A549 (cell line): ENCODE results near the gene PRKD3. TPM values are rescaled to one million over a fixed set of nuclear protein-coding genes. Genes with fewer than 3 reads are reported as not detected.

ENCODE experiments used
- ATAC-seq, 2 experiments: fragments of 200-7000 bp in 1 of 2; fragments of >200 bp in 1 of 2; cut with Nextera tagmentation in 1 of 2; cut with Tn5 transposase in 1 of 2; 3 replicates each; pipeline versions ENCODE4 v1.8.0 to v1.9.1; 2018 to 2020; ENCODE audit warnings: mild to moderate bottlenecking in 1 of 2, moderate library complexity in 1 of 2
- CTCF ChIA-PET: fragments of 300-600 bp; sonication (Branson Sonifier 250); formaldehyde crosslinking; extraction: SDS; loops from one replicate; lab custom pipeline; 2021; ENCODE audit warnings: antibody characterized with exemption, inconsistent platforms; lab: Yijun Ruan, JAX
- POLR2A ChIA-PET: fragments of 350-600 bp; formaldehyde crosslinking; extraction: SDS; loops from one replicate; lab custom pipeline; 2021; ENCODE audit warnings: antibody characterized with exemption, inconsistent platforms; lab: Yijun Ruan, JAX
- DNase-seq, 2 experiments: peaks; one replicate each; pipeline versions ENCODE4 v3.0.0 to v3.0.0-alpha.2; 2011 to 2016; ENCODE audit warnings: low read depth in 1 of 2, low spot score in 1 of 2
- FAIRE-seq: peaks from 2 replicates; lab custom pipeline; 2011; peaks lifted over from hg19 to GRCh38; lab: Jason Lieb, UNC
- H3K27ac ChIP-seq, 2 experiments: fragments of >200 bp; sonication (Bioruptor Twin); formaldehyde crosslinking; 3 replicates each; pipeline ENCODE4 v1.5.1; 2016 to 2017
- H3K4me1 ChIP-seq: fragments of >200 bp; sonication (Bioruptor Twin); formaldehyde crosslinking; 3 replicates; pipeline ENCODE4 v1.6.1; 2016
- H3K4me2 ChIP-seq: fragments of >200 bp; sonication (Bioruptor Twin); formaldehyde crosslinking; 3 replicates; pipeline ENCODE4 v1.6.1; 2016
- H3K4me3 ChIP-seq: fragments of >200 bp; sonication (Bioruptor Twin); formaldehyde crosslinking; 3 replicates; pipeline ENCODE4 v1.5.1; 2016
- H3K9me3 ChIP-seq: fragments of >200 bp; sonication (Bioruptor Twin); formaldehyde crosslinking; 3 replicates; pipeline ENCODE4 v1.6.1; 2016
- BCL3 ChIP-seq: fragments of >200 bp; sonication (Bioruptor Twin); formaldehyde crosslinking; IDR thresholded peaks from 3 replicates; pipeline ENCODE4 v1.6.1; 2016
- CBX8 ChIP-seq: fragments of 200-600 bp; sonication (generic); IDR thresholded peaks from 2 replicates; pipeline ENCODE4 v1.6.1; 2016
- CEBPB ChIP-seq, 2 experiments: fragments of >200 bp in 1 of 2; sonication (Bioruptor Twin) in 1 of 2; formaldehyde crosslinking in 1 of 2; IDR thresholded peaks; 2 replicates each; pipeline ENCODE4 v1.6.1; 2012 to 2016
- CHD4 ChIP-seq: fragments of 200-600 bp; sonication (generic); IDR thresholded peaks from 2 replicates; pipeline ENCODE4 v1.6.1; 2016; ENCODE audit warnings: antibody characterized with exemption, mild to moderate bottlenecking, borderline replicate concordance
- EP300 ChIP-seq, 2 experiments: fragments of >200 bp; sonication (Bioruptor Twin); formaldehyde crosslinking; IDR thresholded peaks; 2 replicates in 1 of 2; 3 replicates in 1 of 2; pipeline ENCODE4 v1.6.1; 2016 to 2017
- FOSB ChIP-seq: fragments of 250-450 bp; sonication (Bioruptor Pico); IDR thresholded peaks from 2 replicates; pipeline ENCODE4 v1.5.0; 2020; ENCODE audit warnings: mild to moderate bottlenecking, moderate library complexity
- FOSL2 ChIP-seq, 2 experiments: fragments of 450-650 bp in 1 of 2; fragments of >200 bp in 1 of 2; sonication (Bioruptor Twin) in 1 of 2; formaldehyde crosslinking; IDR thresholded peaks; 2 replicates each; pipeline versions ENCODE4 v1.5.0 to v1.6.1; 2016 to 2020; ENCODE audit warnings: mild to moderate bottlenecking in 1 of 2, moderate library complexity in 1 of 2
- HDAC2 ChIP-seq: fragments of 200-600 bp; sonication (generic); IDR thresholded peaks from 2 replicates; pipeline ENCODE4 v1.6.1; 2016
- HES2 ChIP-seq: fragments of >200 bp; sonication (Bioruptor Twin); formaldehyde crosslinking; IDR thresholded peaks from 2 replicates; pipeline ENCODE4 v1.6.1; 2016
- HOXB13 ChIP-seq: fragments of 250-450 bp; sonication (Bioruptor Pico); IDR thresholded peaks from 2 replicates; pipeline ENCODE4 v1.5.0; 2020; ENCODE audit warnings: low read depth, mild to moderate bottlenecking, moderate library complexity
- KDM5A ChIP-seq: fragments of 200-600 bp; sonication (generic); IDR thresholded peaks from 2 replicates; pipeline ENCODE4 v1.6.1; 2016; ENCODE audit warnings: antibody characterized with exemption, mild to moderate bottlenecking
- MAFK ChIP-seq: fragments of 450-650 bp; IDR thresholded peaks from 2 replicates; pipeline ENCODE4 v1.6.1; 2014; ENCODE audit not compliant: partially characterized antibody
- MAX ChIP-seq: IDR thresholded peaks from 2 replicates; pipeline ENCODE4 v1.6.1; 2012
- MAZ ChIP-seq: fragments of 150-350 bp; IDR thresholded peaks from 2 replicates; pipeline ENCODE4 v1.6.1; 2014; ENCODE audit warnings: antibody characterized with exemption, low read depth, low read length, borderline replicate concordance
- NFE2L2 ChIP-seq: fragments of 150-350 bp; conservative IDR thresholded peaks from 2 replicates; pipeline ENCODE4 v1.6.1; 2014; ENCODE audit warnings: low read length
- PBX3 ChIP-seq: IDR thresholded peaks from 2 replicates; pipeline ENCODE4 v1.6.1; 2012
- POLR2A ChIP-seq: IDR thresholded peaks from 2 replicates; pipeline ENCODE4 v1.6.1; 2012; ENCODE audit warnings: mild to moderate bottlenecking, low read length
- RARB ChIP-seq: fragments of 250-450 bp; sonication (Bioruptor Pico); IDR thresholded peaks from 2 replicates; pipeline ENCODE4 v1.8.0; 2021; ENCODE audit warnings: mild to moderate bottlenecking, moderate library complexity
- RNF2 ChIP-seq: fragments of 200-600 bp; sonication (generic); IDR thresholded peaks from 2 replicates; pipeline ENCODE4 v1.6.1; 2016; ENCODE audit warnings: low read depth, mild to moderate bottlenecking, antibody characterized with exemption, moderate library complexity, borderline replicate concordance
- USF2 ChIP-seq: fragments of 450-650 bp; IDR thresholded peaks from 2 replicates; pipeline ENCODE4 v1.6.1; 2014; ENCODE audit warnings: antibody characterized with exemption
- ZNF302 ChIP-seq: fragments of 250-450 bp; sonication (Bioruptor Pico); IDR thresholded peaks from 2 replicates; pipeline ENCODE4 v1.9.0; 2021; ENCODE audit warnings: inconsistent platforms, mild to moderate bottlenecking, moderate library complexity
- ZSCAN20 ChIP-seq: fragments of 250-450 bp; sonication (Bioruptor Pico); IDR thresholded peaks from 2 replicates; pipeline ENCODE4 v1.8.0; 2022; ENCODE audit warnings: mild to moderate bottlenecking, moderate library complexity
- WGBS: methylation state at CpG from one replicate; pipeline ENCODE4 v1.1.6; 2017; ENCODE audit errors: missing lambda C conversion rate; 5-methylcytosine and 5-hydroxymethylcytosine counted together
- polyA plus RNA-seq, 4 experiments: library from polyadenylated mRNA; depleted of rRNA in 3 of 4; stranded (reverse); fragments of >200 nt; fragmentation: RNase III in 1 of 4; extraction: RNeasy Plus Mini Kit Qiagen cat#74134 plus additional on column Dnase treatment in 1 of 4; gene quantifications; 2 replicates in 3 of 4; 3 replicates in 1 of 4; pipeline ENCODE4 v1.2.3, GENCODE V29; 2011 to 2017
- TF ChIP-seq, protein P1 (sequence below): fragments of 250-450 bp; sonication (Bioruptor Pico); IDR thresholded peaks from 2 replicates; pipeline ENCODE4 v1.5.0; 2020; ENCODE audit warnings: low read depth, mild to moderate bottlenecking, moderate library complexity
- TF ChIP-seq, protein P2 (sequence below): fragments of 250-450 bp; sonication (Bioruptor Pico); IDR thresholded peaks from 2 replicates; pipeline ENCODE4 v1.5.0; 2021; ENCODE audit warnings: mild to moderate bottlenecking, moderate library complexity, borderline replicate concordance
- TF ChIP-seq, protein P3 (sequence below): fragments of >200 bp; sonication (Bioruptor Twin); formaldehyde crosslinking; IDR thresholded peaks from 3 replicates; pipeline ENCODE4 v1.5.1; 2016

PRKD3 gene
- polyA plus RNA-seq, 2 of the 4 experiments (the other 2 are of a cell fraction): 18.2 to 28.9 TPM

- ChIA-PET CTCF (interaction anchor here (1.0 kb wide), 1 partner anchor 34 kb away, joined by 3 read pairs; no protein-coding TSS in a partner anchor), POLR2A (no interaction called here)
- Histone ChIP-seq H3K27ac (no peak overlapping the region), H3K4me3 (no peak overlapping the region), H3K4me2 (no peak overlapping the region), H3K4me1 (peaks cover 9% of the 10 kb centered on the region), H3K9me3 (no peaks in the 10 kb centered on the region)
- FAIRE-seq (no peak), ATAC-seq (no peak), DNase-seq (no peak)
- no peak for TF ChIP-seq USF2
- TF ChIP-seq FOSL2 (IDR thresholded peaks at IDR 0.05): no peak
- no peak for TF ChIP-seq FOSL2 (CRISPR knock-in tag; IDR thresholded peaks at IDR 0.05)
- TF ChIP-seq MAFK: no peak
- TF ChIP-seq KDM5A: no peak
- TF ChIP-seq MAZ: no peak
- TF ChIP-seq BCL3: no peak
- TF ChIP-seq, protein P1, sequence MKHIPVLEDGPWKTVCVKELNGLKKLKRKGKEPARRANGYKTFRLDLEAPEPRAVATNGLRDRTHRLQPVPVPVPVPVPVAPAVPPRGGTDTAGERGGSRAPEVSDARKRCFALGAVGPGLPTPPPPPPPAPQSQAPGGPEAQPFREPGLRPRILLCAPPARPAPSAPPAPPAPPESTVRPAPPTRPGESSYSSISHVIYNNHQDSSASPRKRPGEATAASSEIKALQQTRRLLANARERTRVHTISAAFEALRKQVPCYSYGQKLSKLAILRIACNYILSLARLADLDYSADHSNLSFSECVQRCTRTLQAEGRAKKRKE (CRISPR knock-in tag): no peak
- TF ChIP-seq MAX: no peak
- TF ChIP-seq FOSB (CRISPR knock-in tag): no peak
- no peak for TF ChIP-seq POLR2A
- no peak for TF ChIP-seq EP300 (IDR thresholded peaks at IDR 0.05)
- TF ChIP-seq CEBPB (IDR thresholded peaks at IDR 0.05): no peak
- no peak for TF ChIP-seq RARB (CRISPR knock-in tag)
- TF ChIP-seq ZNF302 (CRISPR knock-in tag): no peak
- WGBS: 87% methylated on average over 4 of the region's 4 CpGs
These were observed 3.5 kb downstream of the PRKD3 start for GRCh38 chr2:37321029-37321682.

- no peaks in the 10 kb centered on the region for H3K9me3 ChIP-seq
- FAIRE-seq: no peak
- WGBS: 93% methylated on average over 12 of the region's 12 CpGs
- no peak overlapping the region for H3K4me3 ChIP-seq
- H3K4me2 ChIP-seq: no peak overlapping the region
- peaks cover 9% of the 10 kb centered on the region for H3K4me1 ChIP-seq
- CTCF ChIA-PET: interaction anchor here (0.6 to 1.2 kb wide), 3 partner anchors 10 to 1375 kb away, joined by 3 to 6 read pairs (median 3); no protein-coding TSS in a partner anchor
- no peak for DNase-seq
- POLR2A ChIA-PET: no interaction called here
- no peak overlapping the region for H3K27ac ChIP-seq
- ATAC-seq: no peak
- TF ChIP-seq FOSB (CRISPR knock-in tag) (no peak), MAZ (no peak), CBX8 (no peak), ZSCAN20 (CRISPR knock-in tag) (no peak), RNF2 (no peak), HES2 (no peak), HOXB13 (no peak), RARB (CRISPR knock-in tag) (no peak), PBX3 (no peak), HDAC2 (no peak), CHD4 (no peak), NFE2L2 (no peak), KDM5A (no peak)
- TF ChIP-seq, protein P1 (CRISPR knock-in tag): no peak
- TF ChIP-seq, protein P2, sequence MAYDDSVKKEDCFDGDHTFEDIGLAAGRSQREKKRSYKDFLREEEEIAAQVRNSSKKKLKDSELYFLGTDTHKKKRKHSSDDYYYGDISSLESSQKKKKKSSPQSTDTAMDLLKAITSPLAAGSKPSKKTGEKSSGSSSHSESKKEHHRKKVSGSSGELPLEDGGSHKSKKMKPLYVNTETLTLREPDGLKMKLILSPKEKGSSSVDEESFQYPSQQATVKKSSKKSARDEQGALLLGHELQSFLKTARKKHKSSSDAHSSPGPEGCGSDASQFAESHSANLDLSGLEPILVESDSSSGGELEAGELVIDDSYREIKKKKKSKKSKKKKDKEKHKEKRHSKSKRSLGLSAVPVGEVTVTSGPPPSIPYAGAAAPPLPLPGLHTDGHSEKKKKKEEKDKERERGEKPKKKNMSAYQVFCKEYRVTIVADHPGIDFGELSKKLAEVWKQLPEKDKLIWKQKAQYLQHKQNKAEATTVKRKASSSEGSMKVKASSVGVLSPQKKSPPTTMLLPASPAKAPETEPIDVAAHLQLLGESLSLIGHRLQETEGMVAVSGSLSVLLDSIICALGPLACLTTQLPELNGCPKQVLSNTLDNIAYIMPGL: no peak
- TF ChIP-seq, protein P3, sequence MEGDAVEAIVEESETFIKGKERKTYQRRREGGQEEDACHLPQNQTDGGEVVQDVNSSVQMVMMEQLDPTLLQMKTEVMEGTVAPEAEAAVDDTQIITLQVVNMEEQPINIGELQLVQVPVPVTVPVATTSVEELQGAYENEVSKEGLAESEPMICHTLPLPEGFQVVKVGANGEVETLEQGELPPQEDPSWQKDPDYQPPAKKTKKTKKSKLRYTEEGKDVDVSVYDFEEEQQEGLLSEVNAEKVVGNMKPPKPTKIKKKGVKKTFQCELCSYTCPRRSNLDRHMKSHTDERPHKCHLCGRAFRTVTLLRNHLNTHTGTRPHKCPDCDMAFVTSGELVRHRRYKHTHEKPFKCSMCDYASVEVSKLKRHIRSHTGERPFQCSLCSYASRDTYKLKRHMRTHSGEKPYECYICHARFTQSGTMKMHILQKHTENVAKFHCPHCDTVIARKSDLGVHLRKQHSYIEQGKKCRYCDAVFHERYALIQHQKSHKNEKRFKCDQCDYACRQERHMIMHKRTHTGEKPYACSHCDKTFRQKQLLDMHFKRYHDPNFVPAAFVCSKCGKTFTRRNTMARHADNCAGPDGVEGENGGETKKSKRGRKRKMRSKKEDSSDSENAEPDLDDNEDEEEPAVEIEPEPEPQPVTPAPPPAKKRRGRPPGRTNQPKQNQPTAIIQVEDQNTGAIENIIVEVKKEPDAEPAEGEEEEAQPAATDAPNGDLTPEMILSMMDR: no peak
These were observed 4.7 kb downstream of the PRKD3 start for GRCh38 chr2:37319754-37320609.
